ENCODE measurements around the gene NTSR1.

NTSR1 gene

DNA sequence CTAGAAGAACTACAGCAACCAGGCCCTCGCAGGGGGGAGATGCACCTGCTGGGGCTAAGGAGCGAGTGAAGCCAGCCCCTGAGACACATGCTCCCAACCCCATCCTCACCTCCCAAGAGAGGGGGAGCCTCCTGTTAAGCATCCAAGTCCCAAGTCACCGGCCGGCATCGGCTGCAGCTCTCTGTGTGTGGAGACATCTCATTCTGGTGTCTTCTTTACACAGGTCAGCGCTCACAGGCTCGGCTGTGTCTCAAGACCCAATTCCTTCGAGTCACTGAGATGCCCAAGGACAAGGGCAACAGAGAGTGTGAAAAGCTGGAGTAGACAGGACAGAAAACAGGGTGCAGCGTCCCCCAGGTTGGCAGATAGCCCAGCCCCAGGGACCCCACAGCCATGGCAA lies 66.6 kb downstream of the NTSR1 start:
- no peaks in the 10 kb centered on the region for H3K9me3 ChIP-seq
- DNase-seq: no peak
- H3K36me3 ChIP-seq: no peaks in the 10 kb centered on the region
- TF ChIP-seq CTCF (IDR thresholded peaks at IDR 0.05; ENCODE audit: low read depth, low read length): no peak
- no peaks in the 10 kb centered on the region for H3K27me3 ChIP-seq
- no peak overlapping the region for H3K4me3 ChIP-seq (ENCODE audit: low read depth, low read length)
- peaks cover 3% of the 10 kb centered on the region for H3K4me1 ChIP-seq

DNA sequence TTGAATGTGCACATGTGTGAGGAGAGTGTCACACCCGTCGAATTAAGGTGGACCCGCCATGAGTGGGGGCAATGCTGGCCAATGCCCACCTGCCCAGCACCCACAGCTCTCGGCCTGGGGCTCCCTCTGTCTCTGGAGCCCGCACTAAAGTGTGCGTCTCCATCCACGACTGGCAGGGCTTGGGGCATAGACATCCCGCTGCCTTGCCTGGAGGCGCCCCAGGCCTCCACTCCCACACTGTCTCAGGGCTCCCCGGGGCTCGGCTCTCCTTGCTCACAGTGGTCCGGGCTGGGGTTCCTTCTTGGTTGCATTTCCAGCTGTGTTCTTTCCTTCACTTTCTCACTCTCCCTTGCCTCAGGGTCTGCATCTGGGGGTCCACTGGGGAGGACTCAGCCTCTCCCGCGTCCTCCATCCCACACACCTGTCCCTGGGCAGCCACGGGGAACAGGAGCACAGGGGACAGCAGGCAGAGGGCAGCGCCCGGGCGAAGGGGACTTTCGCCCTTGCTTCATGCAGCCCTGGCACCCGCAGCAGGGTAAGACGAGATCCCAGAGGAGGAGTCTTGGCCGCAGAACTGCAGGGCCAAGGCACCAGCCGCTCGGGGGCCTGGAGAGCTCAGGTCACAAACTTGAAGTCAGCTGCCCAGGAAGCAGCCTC lies 67.5 kb downstream of the NTSR1 start:
- Histone ChIP-seq H3K4me1 (peaks cover 3% of the 10 kb centered on the region), H3K9me3 (no peaks in the 10 kb centered on the region), H3K4me3 (ENCODE audit: low read depth, low read length) (no peak overlapping the region), H3K27me3 (no peaks in the 10 kb centered on the region), H3K36me3 (no peaks in the 10 kb centered on the region)
- DNase-seq: no peak
- TF ChIP-seq CTCF (IDR thresholded peaks at IDR 0.05; ENCODE audit: low read depth, low read length): no peak

- TF ChIP-seq CTCF (IDR thresholded peaks at IDR 0.05; ENCODE audit: low read depth, low read length): no peak
- H3K4me1 ChIP-seq: peaks cover 3% of the 10 kb centered on the region
- H3K36me3 ChIP-seq: no peaks in the 10 kb centered on the region
- DNase-seq: peak; percentile 72
- H3K4me3 ChIP-seq (ENCODE audit: low read depth, low read length): no peak overlapping the region
- no peaks in the 10 kb centered on the region for H3K27me3 ChIP-seq
- H3K9me3 ChIP-seq: no peaks in the 10 kb centered on the region
Observed at GRCh38 chr20:62776692-62777527, 68.3 kb downstream of the NTSR1 start.

GRCh38 chr20:62777528-62777830 lies 68.8 kb downstream of the NTSR1 start:
- no peak overlapping the region for H3K4me3 ChIP-seq (ENCODE audit: low read depth, low read length)
- H3K9me3 ChIP-seq: no peaks in the 10 kb centered on the region
- H3K27me3 ChIP-seq: no peaks in the 10 kb centered on the region
- H3K4me1 ChIP-seq: peaks cover 3% of the 10 kb centered on the region
- no peaks in the 10 kb centered on the region for H3K36me3 ChIP-seq
- DNase-seq: no peak
- TF ChIP-seq CTCF (IDR thresholded peaks at IDR 0.05; ENCODE audit: low read depth, low read length): no peak

DNA sequence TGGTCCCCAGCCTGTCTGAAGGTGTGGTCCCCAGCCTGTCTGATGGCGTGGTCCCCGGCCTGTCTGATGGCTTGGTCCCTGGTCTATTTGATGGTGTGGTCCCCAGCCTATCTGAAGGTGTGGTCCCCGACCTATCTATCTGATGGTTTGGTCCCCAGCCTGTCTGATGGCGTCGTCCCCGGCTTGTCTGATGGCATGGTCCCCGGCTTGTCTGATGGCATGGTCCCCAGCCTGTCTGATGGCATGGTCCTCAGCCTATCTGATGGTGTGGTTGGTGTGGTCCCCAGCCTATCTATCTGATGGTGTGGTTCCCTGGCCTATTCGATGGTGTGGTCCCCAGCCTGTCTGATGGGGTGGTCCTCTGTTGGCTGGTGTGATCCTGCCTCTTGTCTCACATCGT lies 69.4 kb downstream of the NTSR1 start:
- no peak for DNase-seq
- no peak overlapping the region for H3K4me3 ChIP-seq (ENCODE audit: low read depth, low read length)
- no peaks in the 10 kb centered on the region for H3K36me3 ChIP-seq
- H3K9me3 ChIP-seq: no peaks in the 10 kb centered on the region
- peaks cover 9% of the 10 kb centered on the region for H3K4me1 ChIP-seq
- TF ChIP-seq CTCF (IDR thresholded peaks at IDR 0.05; ENCODE audit: low read depth, low read length): no peak
- no peaks in the 10 kb centered on the region for H3K27me3 ChIP-seq

Measured in BE2C (cell line).